Activated naive CD8-positive, alpha-beta T cell (primary cell): Measurements from ENCODE around the gene DCAKD.

Source experiments
- H3K27ac Mint-ChIP-seq: one replicate; pipeline ENCODE4 v1.8.0; 2021; ENCODE audit warnings: mixed read lengths
- H3K27me3 Mint-ChIP-seq: one replicate; pipeline ENCODE4 v1.8.0; 2021; ENCODE audit warnings: mixed read lengths
- H3K36me3 Mint-ChIP-seq: one replicate; pipeline ENCODE4 v1.8.0; 2021; ENCODE audit warnings: mixed read lengths
- H3K4me1 Mint-ChIP-seq: one replicate; pipeline ENCODE4 v1.8.0; 2021; ENCODE audit warnings: low read depth, mixed read lengths
- H3K4me3 Mint-ChIP-seq: one replicate; pipeline ENCODE4 v1.8.0; 2021; ENCODE audit warnings: mild to moderate bottlenecking, mixed read lengths
- H3K9me3 Mint-ChIP-seq: one replicate; pipeline ENCODE4 v1.8.0; 2021; ENCODE audit warnings: low read depth, mixed read lengths

The DCAKD gene

DNA sequence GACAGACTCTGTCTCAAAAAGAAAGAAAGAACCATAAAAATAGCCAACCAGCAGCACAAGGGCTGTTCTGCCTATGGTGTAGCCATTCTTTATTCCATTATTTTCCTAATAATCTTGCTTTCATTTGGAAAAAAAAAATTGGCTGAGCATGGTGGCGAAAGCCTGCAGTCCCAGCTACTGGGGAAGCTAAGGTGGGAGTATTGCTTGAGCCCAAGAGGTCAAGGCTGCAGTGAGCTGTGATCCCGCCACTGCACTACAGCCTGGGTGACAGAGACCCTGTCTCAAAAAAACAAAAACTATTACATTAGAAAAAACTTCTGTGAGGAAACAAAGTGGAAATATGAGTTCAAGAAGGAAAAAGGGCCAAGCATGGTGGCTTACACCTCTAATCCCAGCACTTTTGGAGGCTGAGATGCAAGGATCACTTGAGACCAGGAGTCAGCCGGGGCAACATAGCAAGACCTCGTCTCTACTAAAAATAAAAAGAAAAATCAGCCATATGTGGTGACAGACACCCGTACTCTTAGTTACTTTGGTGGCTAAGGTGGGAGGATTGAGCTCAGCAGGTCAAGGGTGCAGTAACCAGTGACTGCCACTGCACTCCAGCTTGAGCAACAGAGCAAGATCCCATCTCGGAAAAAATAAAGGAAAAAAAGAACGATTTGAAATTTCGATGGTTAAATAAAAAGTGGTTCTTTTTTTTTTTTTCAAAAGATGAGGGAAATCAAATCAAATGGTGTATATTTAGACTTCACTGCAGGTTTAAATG lies 2.5 kb downstream of the DCAKD start:
- no peaks in the 10 kb centered on the region for H3K27me3 Mint-ChIP-seq
- peaks cover 41% of the 10 kb centered on the region for H3K4me1 Mint-ChIP-seq
- peak overlapping the region; percentile 65 for H3K4me3 Mint-ChIP-seq
- no peaks in the 10 kb centered on the region for H3K36me3 Mint-ChIP-seq
- no peaks in the 10 kb centered on the region for H3K9me3 Mint-ChIP-seq
- peak overlapping the region; percentile 72 for H3K27ac Mint-ChIP-seq

- Mint-ChIP-seq H3K27me3 (no peaks in the 10 kb centered on the region), H3K9me3 (no peaks in the 10 kb centered on the region), H3K36me3 (no peaks in the 10 kb centered on the region), H3K27ac (peak overlapping the region; percentile 77), H3K4me3 (no peak overlapping the region), H3K4me1 (peaks cover 43% of the 10 kb centered on the region)
These were observed 4.8 kb downstream of the DCAKD start for GRCh38 chr17:45046537-45047125.

DNA sequence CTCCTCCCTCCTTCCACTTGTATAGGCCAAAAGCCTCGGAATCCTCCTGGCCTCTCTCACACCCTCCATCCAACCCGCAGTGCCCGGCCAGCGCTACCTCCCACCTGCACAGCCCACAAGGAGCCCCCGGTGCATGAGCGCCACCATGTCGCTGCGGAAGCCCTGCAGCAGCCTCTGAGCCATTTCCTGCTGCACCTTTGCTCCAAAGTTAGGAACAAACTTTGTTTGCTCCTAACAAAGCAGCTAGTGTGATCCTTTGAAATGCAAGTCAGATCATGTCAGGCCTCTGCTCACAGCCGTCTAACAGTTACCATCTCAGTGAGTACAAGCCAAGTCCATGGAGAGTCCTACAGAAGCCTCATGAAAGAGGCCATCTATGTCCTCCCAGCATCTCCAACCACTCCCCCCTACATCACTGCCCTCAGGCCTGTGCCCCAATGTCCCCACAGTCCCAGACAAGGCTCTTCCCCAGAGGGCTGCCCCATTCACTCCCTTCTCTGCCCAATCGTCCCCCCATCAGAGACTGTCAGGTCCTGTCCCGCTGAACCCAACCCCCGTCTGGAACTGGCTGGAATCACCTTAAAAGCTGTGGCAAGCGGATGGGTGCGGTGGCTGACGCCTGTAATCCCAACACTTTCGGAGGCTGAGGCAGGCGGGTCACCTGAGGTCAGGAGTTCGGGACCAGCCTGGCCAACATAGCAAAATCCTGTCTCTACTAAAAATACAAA lies 7.5 kb downstream of the DCAKD start:
- Mint-ChIP-seq H3K27ac (peak overlapping the region; percentile 64), H3K9me3 (no peaks in the 10 kb centered on the region), H3K36me3 (no peaks in the 10 kb centered on the region), H3K4me3 (no peak overlapping the region), H3K27me3 (no peaks in the 10 kb centered on the region), H3K4me1 (peaks cover 29% of the 10 kb centered on the region)

DNA sequence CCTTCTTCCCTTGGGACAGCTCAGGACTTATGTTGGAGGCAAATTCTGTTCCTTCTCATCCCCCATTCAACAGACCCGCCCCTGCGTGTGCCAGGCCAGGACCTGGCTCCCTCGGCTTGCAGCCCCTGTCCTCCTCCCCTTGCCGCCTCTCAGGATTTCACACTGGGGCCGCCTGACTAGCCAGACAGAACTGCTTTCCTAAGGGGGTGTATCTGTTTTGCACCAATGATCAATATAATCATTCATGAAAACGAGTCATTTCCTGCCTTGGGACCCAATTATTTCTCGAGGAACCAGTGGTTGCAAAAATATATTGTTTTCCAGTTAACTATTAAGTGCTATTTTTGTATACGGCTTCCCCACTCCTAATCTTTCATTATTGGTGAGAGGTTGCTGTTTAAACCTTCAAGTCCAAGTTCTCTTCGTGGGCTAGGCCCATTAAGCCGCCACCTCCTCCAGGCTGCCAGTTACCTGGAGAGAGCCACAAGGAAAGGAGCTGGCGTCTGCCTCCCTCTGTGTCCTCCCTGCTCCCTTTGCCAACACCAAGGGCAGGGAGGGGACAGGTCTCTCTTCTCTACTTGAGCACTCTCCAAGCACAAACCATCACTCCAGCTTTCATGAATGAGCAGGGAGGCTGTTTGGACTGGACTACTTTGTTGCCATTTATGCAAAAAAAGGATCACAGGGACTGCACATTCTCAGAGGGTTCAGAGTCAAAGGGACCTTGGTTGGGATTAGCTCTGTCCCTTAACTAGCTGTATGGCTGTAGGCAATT lies 8.9 kb downstream of the DCAKD start:
- H3K27ac Mint-ChIP-seq: no peak overlapping the region

DNA sequence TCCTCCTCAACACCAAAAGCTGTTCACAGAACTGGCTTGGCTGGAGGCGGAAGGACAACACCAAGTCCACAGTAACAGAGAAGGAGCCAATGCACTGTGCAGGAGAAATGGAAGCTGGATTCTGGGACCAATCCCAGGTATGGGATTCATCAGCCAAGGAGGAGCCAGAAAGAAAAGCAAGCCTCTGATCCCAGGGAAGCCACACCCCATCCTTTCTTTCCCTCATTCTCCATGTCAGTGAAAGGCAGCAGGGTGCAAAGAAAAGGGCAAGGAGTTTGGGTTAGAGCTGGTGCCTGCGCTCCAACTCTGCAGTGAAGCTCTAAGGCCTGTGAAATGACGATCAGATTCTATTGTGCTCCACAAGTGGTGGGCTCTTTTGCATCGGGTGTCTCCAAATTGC lies 11.0 kb downstream of the DCAKD start:
- H3K9me3 Mint-ChIP-seq: no peaks in the 10 kb centered on the region
- H3K36me3 Mint-ChIP-seq: no peaks in the 10 kb centered on the region
- peaks cover 16% of the 10 kb centered on the region for H3K4me1 Mint-ChIP-seq
- no peaks in the 10 kb centered on the region for H3K27me3 Mint-ChIP-seq
- no peak overlapping the region for H3K4me3 Mint-ChIP-seq
- no peak overlapping the region for H3K27ac Mint-ChIP-seq

More for the DNA sequence above, 8.9 kb downstream of the DCAKD start:
- H3K4me1 Mint-ChIP-seq: peaks cover 25% of the 10 kb centered on the region
- no peaks in the 10 kb centered on the region for H3K36me3 Mint-ChIP-seq
- H3K9me3 Mint-ChIP-seq: no peaks in the 10 kb centered on the region
- no peak overlapping the region for H3K4me3 Mint-ChIP-seq
- H3K27me3 Mint-ChIP-seq: no peaks in the 10 kb centered on the region

GRCh38 chr17:45038728-45039634 lies 12.5 kb downstream of the DCAKD start:
- Mint-ChIP-seq H3K27me3 (no peaks in the 10 kb centered on the region), H3K4me3 (no peak overlapping the region), H3K9me3 (no peaks in the 10 kb centered on the region), H3K27ac (no peak overlapping the region), H3K4me1 (peaks cover 12% of the 10 kb centered on the region), H3K36me3 (peaks cover 5% of the 10 kb centered on the region)

GRCh38 chr17:45036691-45037090 lies 14.7 kb downstream of the DCAKD start:
- H3K27me3 Mint-ChIP-seq: no peaks in the 10 kb centered on the region
- H3K27ac Mint-ChIP-seq: peak overlapping the region; percentile 28
- H3K4me3 Mint-ChIP-seq: no peak overlapping the region
- peaks cover 3% of the 10 kb centered on the region for H3K4me1 Mint-ChIP-seq
- peaks cover 5% of the 10 kb centered on the region for H3K36me3 Mint-ChIP-seq
- no peaks in the 10 kb centered on the region for H3K9me3 Mint-ChIP-seq

- H3K4me1 Mint-ChIP-seq: peaks cover 6% of the 10 kb centered on the region
- H3K27me3 Mint-ChIP-seq: no peaks in the 10 kb centered on the region
- no peaks in the 10 kb centered on the region for H3K9me3 Mint-ChIP-seq
- peaks cover 5% of the 10 kb centered on the region for H3K36me3 Mint-ChIP-seq
- H3K4me3 Mint-ChIP-seq: no peak overlapping the region
- no peak overlapping the region for H3K27ac Mint-ChIP-seq
These were observed 15.6 kb downstream of the DCAKD start for GRCh38 chr17:45035848-45036247.

GRCh38 chr17:45034599-45034998 lies 16.8 kb downstream of the DCAKD start:
- Mint-ChIP-seq H3K27me3 (no peaks in the 10 kb centered on the region), H3K4me3 (no peak overlapping the region), H3K9me3 (no peaks in the 10 kb centered on the region), H3K36me3 (peaks cover 5% of the 10 kb centered on the region), H3K27ac (no peak overlapping the region), H3K4me1 (peaks cover 6% of the 10 kb centered on the region)

DNA sequence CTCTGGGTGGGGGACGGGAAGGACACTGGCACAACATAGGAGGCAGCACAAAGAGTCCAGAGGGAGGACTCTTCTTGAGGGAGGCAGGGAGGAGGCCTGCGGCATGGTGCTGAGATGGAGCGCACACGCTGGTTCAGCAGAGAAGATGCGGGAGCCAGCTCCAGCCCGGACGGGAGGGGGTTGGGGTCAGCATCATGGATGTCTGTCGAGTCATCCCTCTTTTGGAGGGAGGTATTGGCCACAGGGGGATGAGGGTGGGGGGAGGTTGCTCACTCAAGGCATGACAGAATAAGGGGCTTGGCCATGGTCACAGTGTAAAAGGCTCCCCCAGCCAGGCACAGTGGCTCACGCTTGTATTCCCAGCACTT lies 19.3 kb downstream of the DCAKD start:
- Mint-ChIP-seq H3K36me3 (peaks cover 5% of the 10 kb centered on the region), H3K27me3 (no peaks in the 10 kb centered on the region), H3K27ac (no peak overlapping the region), H3K4me1 (peaks cover 4% of the 10 kb centered on the region), H3K9me3 (no peaks in the 10 kb centered on the region), H3K4me3 (no peak overlapping the region)

- Mint-ChIP-seq H3K4me1 (peaks cover 2% of the 10 kb centered on the region), H3K27me3 (no peaks in the 10 kb centered on the region), H3K27ac (no peak overlapping the region), H3K9me3 (no peaks in the 10 kb centered on the region), H3K36me3 (peaks cover 5% of the 10 kb centered on the region), H3K4me3 (no peak overlapping the region)
These were observed 19.9 kb downstream of the DCAKD start for GRCh38 chr17:45031231-45032173.

GRCh38 chr17:45030733-45031132 lies 20.7 kb downstream of the DCAKD start:
- H3K4me1 Mint-ChIP-seq: peaks cover 2% of the 10 kb centered on the region
- H3K27ac Mint-ChIP-seq: no peak overlapping the region
- H3K27me3 Mint-ChIP-seq: no peaks in the 10 kb centered on the region
- H3K9me3 Mint-ChIP-seq: no peaks in the 10 kb centered on the region
- H3K36me3 Mint-ChIP-seq: peaks cover 5% of the 10 kb centered on the region
- H3K4me3 Mint-ChIP-seq: no peak overlapping the region

DNA sequence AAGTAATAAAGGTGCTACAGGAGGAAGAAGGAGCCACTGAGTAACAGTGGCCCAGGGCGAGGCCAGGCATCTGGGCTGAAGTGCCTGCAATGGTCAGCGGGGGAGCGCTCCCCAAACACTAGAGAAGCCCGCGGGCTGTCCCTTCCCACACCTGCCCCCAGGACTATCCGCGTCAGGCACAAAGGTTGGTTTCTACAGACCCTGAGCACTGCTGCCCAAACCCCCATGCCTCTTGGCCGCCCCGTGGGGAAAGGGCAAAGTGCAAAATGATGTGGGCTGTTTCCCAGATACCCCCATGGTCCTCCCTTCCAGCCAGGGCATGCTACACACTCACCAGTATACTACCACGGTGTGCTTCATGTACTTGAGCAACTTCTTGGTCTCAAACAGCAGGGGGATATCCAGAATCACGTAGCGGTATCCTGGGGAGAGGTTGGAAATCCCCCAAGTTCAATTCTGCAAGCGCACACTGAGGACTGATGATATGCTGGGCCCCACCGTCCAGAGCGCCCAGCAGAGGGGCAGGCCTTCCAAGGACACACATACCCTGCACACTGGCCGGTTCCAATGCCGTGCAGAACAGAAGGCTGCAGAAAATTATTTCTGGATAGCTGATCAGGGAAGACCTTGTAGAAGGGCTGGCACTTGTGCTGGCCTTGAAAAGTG lies 21.5 kb downstream of the DCAKD start:
- H3K9me3 Mint-ChIP-seq: no peaks in the 10 kb centered on the region
- peaks cover 2% of the 10 kb centered on the region for H3K4me1 Mint-ChIP-seq
- H3K27me3 Mint-ChIP-seq: no peaks in the 10 kb centered on the region
- H3K4me3 Mint-ChIP-seq: no peak overlapping the region
- H3K36me3 Mint-ChIP-seq: peaks cover 5% of the 10 kb centered on the region
- H3K27ac Mint-ChIP-seq: no peak overlapping the region
